GM19023 (cell line): Measurements from ENCODE around the gene PRTFDC1.
A peak's percentile ranks its signal among the peaks of the same experiment; 100 is the strongest.

ENCODE experiments used
- ATAC-seq: cut with Tn5 transposase; IDR thresholded peaks from one replicate; pipeline ENCODE4 v1.9.1; 2021; ENCODE audit warnings: mild to moderate bottlenecking, moderate library complexity; ENCODE audit not compliant: unreplicated experiment

Gene PRTFDC1

GRCh38 chr10:24882047-24882698 is 70.2 kb downstream of the PRTFDC1 start:
- peak; percentile 60 for ATAC-seq

- ATAC-seq: no peak
Observed at GRCh38 chr10:24879861-24880260, 72.5 kb downstream of the PRTFDC1 start.

GRCh38 chr10:24874133-24874532 is 78.3 kb downstream of the PRTFDC1 start:
- no peak for ATAC-seq

- no peak for ATAC-seq
Observed at GRCh38 chr10:24873281-24873683, 79.1 kb downstream of the PRTFDC1 start.

- no peak for ATAC-seq
Observed at GRCh38 chr10:24872790-24873182, 79.6 kb downstream of the PRTFDC1 start.

- ATAC-seq: no peak
Observed at GRCh38 chr10:24872049-24872789, 80.2 kb downstream of the PRTFDC1 start.

GRCh38 chr10:24871011-24871935 is 81.1 kb downstream of the PRTFDC1 start:
- ATAC-seq: no peak

- ATAC-seq: no peak
Observed at GRCh38 chr10:24869354-24870015, 82.9 kb downstream of the PRTFDC1 start.

- no peak for ATAC-seq
Observed at GRCh38 chr10:24866604-24867583, 85.5 kb downstream of the PRTFDC1 start.

- no peak for ATAC-seq
Observed at GRCh38 chr10:24865783-24866182, 86.6 kb downstream of the PRTFDC1 start.

- ATAC-seq: no peak
Observed at GRCh38 chr10:24862589-24862988, 89.8 kb downstream of the PRTFDC1 start.

GRCh38 chr10:24858288-24859270 is 93.8 kb downstream of the PRTFDC1 start:
- no peak for ATAC-seq

- no peak for ATAC-seq
Observed at GRCh38 chr10:24857031-24857725, 95.2 kb downstream of the PRTFDC1 start.

- no peak for ATAC-seq
Observed at GRCh38 chr10:24854256-24854655, 98.2 kb downstream of the PRTFDC1 start.

- ATAC-seq: no peak
Observed at GRCh38 chr10:24853661-24854060, 98.7 kb downstream of the PRTFDC1 start.

GRCh38 chr10:24851629-24852028 is 100.8 kb downstream of the PRTFDC1 start:
- no peak for ATAC-seq

- ATAC-seq: no peak
Observed at GRCh38 chr10:24850727-24851296, 101.6 kb downstream of the PRTFDC1 start.
